Trophoblast cell (in vitro differentiated cells and primary cell): ENCODE measurements around the gene SCP2.

Experiments
- DNase-seq, 2 donors: peaks; one replicate each; pipeline ENCODE4 v3.0.0-alpha.2; 2016
- H2AFZ ChIP-seq: 2 replicates; pipeline ENCODE4 v1.6.1; 2013; ENCODE audit warnings: low read length, moderate library complexity, mild to moderate bottlenecking; ENCODE audit not compliant: insufficient read depth, poor library complexity
- H2AK5ac ChIP-seq: 2 replicates; pipeline ENCODE4 v1.6.1; 2013; ENCODE audit warnings: mild to moderate bottlenecking, low read length
- H2BK120ac ChIP-seq: 2 replicates; pipeline ENCODE4 v1.6.1; 2013; ENCODE audit warnings: low read length, mild to moderate bottlenecking, moderate library complexity; ENCODE audit not compliant: insufficient read depth, poor library complexity
- H2BK12ac ChIP-seq: 2 replicates; pipeline ENCODE4 v1.6.1; 2013; ENCODE audit warnings: mild to moderate bottlenecking, low read length, moderate library complexity
- H2BK5ac ChIP-seq: 2 replicates; pipeline ENCODE4 v1.6.1; 2013; ENCODE audit warnings: low read length, low read depth, moderate library complexity, mild to moderate bottlenecking; ENCODE audit not compliant: poor library complexity
- H3K14ac ChIP-seq: 2 replicates; pipeline ENCODE4 v1.6.1; 2013; ENCODE audit warnings: mild to moderate bottlenecking, low read length
- H3K18ac ChIP-seq: 2 replicates; pipeline ENCODE4 v1.6.1; 2013; ENCODE audit warnings: mild to moderate bottlenecking, low read length
- H3K23ac ChIP-seq: 2 replicates; pipeline ENCODE4 v1.6.1; 2013; ENCODE audit warnings: low read length
- H3K27ac ChIP-seq: 2 replicates; pipeline ENCODE4 v1.5.1; 2013; ENCODE audit warnings: low read depth, mild to moderate bottlenecking, inconsistent platforms, low read length, moderate library complexity
- H3K27me3 ChIP-seq: 2 replicates; pipeline ENCODE4 v1.6.1; 2013; ENCODE audit warnings: inconsistent platforms, mild to moderate bottlenecking, low read length, moderate library complexity; ENCODE audit not compliant: insufficient read depth
- H3K36me3 ChIP-seq, 2 experiments: 1 replicate in 1 of 2; 2 replicates in 1 of 2; pipeline ENCODE4 v1.6.1; 2013; ENCODE audit warnings: low read length in 2 of 2, mild to moderate bottlenecking in 2 of 2, moderate library complexity in 1 of 2; ENCODE audit not compliant: insufficient read depth in 2 of 2, control insufficient read depth in 1 of 2
- H3K4ac ChIP-seq: 2 replicates; pipeline ENCODE4 v1.6.1; 2013; ENCODE audit warnings: low read depth, mild to moderate bottlenecking, low read length, moderate library complexity
- H3K4me1 ChIP-seq, 2 experiments: 1 replicate in 1 of 2; 2 replicates in 1 of 2; pipeline ENCODE4 v1.6.1; 2013; ENCODE audit warnings: low read length in 2 of 2, mild to moderate bottlenecking in 2 of 2, moderate library complexity in 1 of 2; ENCODE audit not compliant: insufficient read depth in 2 of 2, control insufficient read depth in 1 of 2
- H3K4me2 ChIP-seq: 2 replicates; pipeline ENCODE4 v1.6.1; 2013; ENCODE audit warnings: inconsistent platforms, mild to moderate bottlenecking, low read length, moderate library complexity
- H3K4me3 ChIP-seq: 2 replicates; pipeline ENCODE4 v1.5.1; 2013; ENCODE audit warnings: mild to moderate bottlenecking, low read depth, low read length, inconsistent platforms
- H3K79me1 ChIP-seq: one replicate; pipeline ENCODE4 v1.6.1; 2013; ENCODE audit warnings: low read length
- H3K79me2 ChIP-seq: 2 replicates; pipeline ENCODE4 v1.6.1; 2013; ENCODE audit warnings: low read length, mild to moderate bottlenecking; ENCODE audit not compliant: control insufficient read depth, insufficient read depth, poor library complexity
- H3K9ac ChIP-seq: 2 replicates; pipeline ENCODE4 v1.6.1; 2013; ENCODE audit warnings: mild to moderate bottlenecking, low read length
- H3K9me3 ChIP-seq: 2 replicates; pipeline ENCODE4 v1.6.1; 2013; ENCODE audit warnings: low read depth, mild to moderate bottlenecking, control low read depth, inconsistent platforms, low read length; ENCODE audit not compliant: insufficient read depth
- H4K12ac ChIP-seq: 2 replicates; pipeline ENCODE4 v1.6.1; 2013; ENCODE audit warnings: low read depth, mild to moderate bottlenecking, low read length, moderate library complexity
- H4K8ac ChIP-seq: 2 replicates; pipeline ENCODE4 v1.6.1; 2013; ENCODE audit warnings: low read depth, mild to moderate bottlenecking, low read length, moderate library complexity
- H4K91ac ChIP-seq: one replicate; pipeline ENCODE4 v1.6.1; 2013; ENCODE audit warnings: low read depth, mild to moderate bottlenecking, low read length, moderate library complexity
- WGBS: extraction: QIAGEN DNeasy Blood & Tissue Kit; methylation state at CpG from one replicate; pipeline ENCODE4 v1.1.7; 2013; ENCODE audit warnings: missing lambda C conversion rate; ENCODE audit not compliant: insufficient read length, insufficient coverage; ENCODE audit errors: extremely low coverage; 5-methylcytosine and 5-hydroxymethylcytosine counted together

SCP2 gene

GRCh38 chr1:52919723-52920483 is 7.2 kb upstream of the SCP2 start:
- H3K4me3 ChIP-seq: no peak overlapping the region
- H3K23ac ChIP-seq: no peak overlapping the region
- DNase-seq: peak in 1 of 2 donors; percentile 28
- H3K79me1 ChIP-seq: peaks cover 7% of the 10 kb centered on the region
- no peak overlapping the region for H2AFZ ChIP-seq
- no peak overlapping the region for H2BK120ac ChIP-seq
- no peak overlapping the region for H3K27ac ChIP-seq
- H3K27me3 ChIP-seq: no peaks in the 10 kb centered on the region
- WGBS: no CpG with 5 or more reads among the region's 10 CpGs
- no peak overlapping the region for H3K14ac ChIP-seq
- H4K91ac ChIP-seq: no peak overlapping the region
- H3K36me3 ChIP-seq: no peaks in the 10 kb centered on the region
- peaks cover 5% of the 10 kb centered on the region for H3K79me2 ChIP-seq
- no peak overlapping the region for H4K12ac ChIP-seq
- H2BK12ac ChIP-seq: no peak overlapping the region
- no peak overlapping the region for H3K4ac ChIP-seq
- H3K4me2 ChIP-seq: no peak overlapping the region
- H3K18ac ChIP-seq: no peak overlapping the region
- no peak overlapping the region for H2AK5ac ChIP-seq
- H3K9me3 ChIP-seq: no peaks in the 10 kb centered on the region
- H2BK5ac ChIP-seq: no peak overlapping the region
- H3K9ac ChIP-seq: no peak overlapping the region
- peaks cover 8 to 13% of the 10 kb centered on the region in 2 experiments for H3K4me1 ChIP-seq
- H4K8ac ChIP-seq: no peak overlapping the region

GRCh38 chr1:52920791-52921291 is 6.2 kb upstream of the SCP2 start:
- H3K27me3 ChIP-seq: no peaks in the 10 kb centered on the region
- H3K23ac ChIP-seq: no peak overlapping the region
- H3K4me1 ChIP-seq: peaks cover 8 to 13% of the 10 kb centered on the region in 2 experiments
- peak overlapping the region; percentile 90 for H3K14ac ChIP-seq
- peak overlapping the region; percentile 83 for H3K9ac ChIP-seq
- H4K12ac ChIP-seq: peak overlapping the region; percentile 85
- peaks cover 5% of the 10 kb centered on the region for H3K79me2 ChIP-seq
- no peaks in the 10 kb centered on the region for H3K9me3 ChIP-seq
- peak in 1 of 2 donors; percentile 38 for DNase-seq
- no peak overlapping the region for H2BK12ac ChIP-seq
- H3K27ac ChIP-seq: no peak overlapping the region
- H3K4me2 ChIP-seq: peak overlapping the region; percentile 98
- no peak overlapping the region for H3K4ac ChIP-seq
- H2BK120ac ChIP-seq: no peak overlapping the region
- H2AFZ ChIP-seq: peak overlapping the region; percentile 93
- H3K4me3 ChIP-seq: peak overlapping the region; percentile 79
- H3K79me1 ChIP-seq: peaks cover 7% of the 10 kb centered on the region
- no CpG with 5 or more reads among the region's 35 CpGs for WGBS
- peak overlapping the region; percentile 95 for H4K8ac ChIP-seq
- H3K36me3 ChIP-seq: no peaks in the 10 kb centered on the region
- peak overlapping the region; percentile 78 for H4K91ac ChIP-seq
- peak overlapping the region; percentile 91 for H3K18ac ChIP-seq
- no peak overlapping the region for H2AK5ac ChIP-seq
- no peak overlapping the region for H2BK5ac ChIP-seq

- Histone ChIP-seq H3K79me1 (peaks cover 13% of the 10 kb centered on the region), H3K4me3 (no peak overlapping the region), H3K4me2 (no peak overlapping the region), H3K4ac (no peak overlapping the region), H2BK12ac (no peak overlapping the region), H2AK5ac (no peak overlapping the region), H3K18ac (no peak overlapping the region), H3K23ac (no peak overlapping the region), H3K9me3 (no peaks in the 10 kb centered on the region), H2BK5ac (no peak overlapping the region), H4K91ac (no peak overlapping the region), H3K36me3 (no peaks in the 10 kb centered on the region), H3K4me1 (peaks cover 8 to 15% of the 10 kb centered on the region in 2 experiments), H3K14ac (no peak overlapping the region), H3K27me3 (no peaks in the 10 kb centered on the region), H3K79me2 (peaks cover 6% of the 10 kb centered on the region), H3K9ac (no peak overlapping the region), H3K27ac (no peak overlapping the region), H2AFZ (no peak overlapping the region), H4K8ac (no peak overlapping the region), H4K12ac (no peak overlapping the region), H2BK120ac (no peak overlapping the region)
- no peak for DNase-seq
- WGBS: no CpG with 5 or more reads among the region's 5 CpGs
Observed at GRCh38 chr1:52925571-52926005, 1.5 kb upstream of the SCP2 start.

- Histone ChIP-seq H3K36me3 (no peaks in the 10 kb centered on the region), H3K18ac (no peak overlapping the region), H3K4me3 (peak overlapping the region; percentile 66), H3K79me1 (peaks cover 6% of the 10 kb centered on the region), H4K12ac (no peak overlapping the region), H3K79me2 (peaks cover 2% of the 10 kb centered on the region), H2BK120ac (no peak overlapping the region), H2AK5ac (no peak overlapping the region), H3K9ac (no peak overlapping the region), H2BK5ac (no peak overlapping the region), H3K27me3 (no peaks in the 10 kb centered on the region), H3K9me3 (no peaks in the 10 kb centered on the region), H2AFZ (peak overlapping the region; percentile 72), H4K91ac (no peak overlapping the region), H3K23ac (no peak overlapping the region), H2BK12ac (no peak overlapping the region), H4K8ac (peak overlapping the region; percentile 30), H3K4me1 (peaks cover 2 to 7% of the 10 kb centered on the region in 2 experiments), H3K14ac (peak overlapping the region; percentile 27), H3K27ac (no peak overlapping the region), H3K4me2 (peak overlapping the region; percentile 95), H3K4ac (no peak overlapping the region)
- no peak for DNase-seq
- no CpG with 5 or more reads among the region's 12 CpGs for WGBS
Observed at GRCh38 chr1:52926864-52927211, 238 bp upstream of the SCP2 start.
